ENCODE data around the gene KIRREL1. TPM values are rescaled to one million over a fixed set of nuclear protein-coding genes. Genes with fewer than 3 reads are reported as not detected.

KIRREL1 gene
- total and polyA plus RNA-seq, 2 of the 8 experiments (the other 6 are each of a cell fraction or from before 2014, with no cell fraction given): 14.2 to 39.0 TPM

DNA sequence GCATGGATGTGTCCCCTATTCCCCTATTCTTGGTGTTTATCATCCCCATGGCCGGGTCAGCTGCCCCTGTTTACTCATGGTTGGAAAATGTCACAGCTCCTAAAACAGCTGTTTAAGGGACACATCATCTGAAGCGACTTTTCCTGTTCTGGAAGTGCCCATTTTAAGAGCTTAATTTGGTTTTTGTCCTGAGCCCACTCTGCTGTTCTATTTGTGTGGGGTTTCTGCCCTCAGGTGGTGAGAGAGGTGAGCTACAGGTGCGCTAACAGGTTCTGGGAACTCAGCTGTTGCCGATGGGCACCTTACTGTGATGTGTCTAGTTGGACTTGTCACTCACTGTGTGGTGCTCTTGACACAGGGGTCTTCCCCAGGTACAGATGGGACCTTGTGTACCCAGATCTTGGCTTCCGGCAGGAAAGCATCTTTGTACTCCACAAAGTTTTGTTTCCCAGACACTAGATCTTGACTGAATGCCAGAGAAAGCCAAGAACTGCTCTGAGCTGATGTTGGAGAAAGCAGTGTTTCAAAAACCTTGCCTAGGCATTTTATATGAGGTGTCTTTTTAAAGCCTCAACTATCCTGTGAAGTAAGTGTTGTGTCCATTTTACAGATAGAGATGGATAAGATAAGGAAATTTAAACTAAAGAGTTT lies 128.3 kb downstream of the KIRREL1 start (continued):
- TF ChIP-seq, protein P1, sequence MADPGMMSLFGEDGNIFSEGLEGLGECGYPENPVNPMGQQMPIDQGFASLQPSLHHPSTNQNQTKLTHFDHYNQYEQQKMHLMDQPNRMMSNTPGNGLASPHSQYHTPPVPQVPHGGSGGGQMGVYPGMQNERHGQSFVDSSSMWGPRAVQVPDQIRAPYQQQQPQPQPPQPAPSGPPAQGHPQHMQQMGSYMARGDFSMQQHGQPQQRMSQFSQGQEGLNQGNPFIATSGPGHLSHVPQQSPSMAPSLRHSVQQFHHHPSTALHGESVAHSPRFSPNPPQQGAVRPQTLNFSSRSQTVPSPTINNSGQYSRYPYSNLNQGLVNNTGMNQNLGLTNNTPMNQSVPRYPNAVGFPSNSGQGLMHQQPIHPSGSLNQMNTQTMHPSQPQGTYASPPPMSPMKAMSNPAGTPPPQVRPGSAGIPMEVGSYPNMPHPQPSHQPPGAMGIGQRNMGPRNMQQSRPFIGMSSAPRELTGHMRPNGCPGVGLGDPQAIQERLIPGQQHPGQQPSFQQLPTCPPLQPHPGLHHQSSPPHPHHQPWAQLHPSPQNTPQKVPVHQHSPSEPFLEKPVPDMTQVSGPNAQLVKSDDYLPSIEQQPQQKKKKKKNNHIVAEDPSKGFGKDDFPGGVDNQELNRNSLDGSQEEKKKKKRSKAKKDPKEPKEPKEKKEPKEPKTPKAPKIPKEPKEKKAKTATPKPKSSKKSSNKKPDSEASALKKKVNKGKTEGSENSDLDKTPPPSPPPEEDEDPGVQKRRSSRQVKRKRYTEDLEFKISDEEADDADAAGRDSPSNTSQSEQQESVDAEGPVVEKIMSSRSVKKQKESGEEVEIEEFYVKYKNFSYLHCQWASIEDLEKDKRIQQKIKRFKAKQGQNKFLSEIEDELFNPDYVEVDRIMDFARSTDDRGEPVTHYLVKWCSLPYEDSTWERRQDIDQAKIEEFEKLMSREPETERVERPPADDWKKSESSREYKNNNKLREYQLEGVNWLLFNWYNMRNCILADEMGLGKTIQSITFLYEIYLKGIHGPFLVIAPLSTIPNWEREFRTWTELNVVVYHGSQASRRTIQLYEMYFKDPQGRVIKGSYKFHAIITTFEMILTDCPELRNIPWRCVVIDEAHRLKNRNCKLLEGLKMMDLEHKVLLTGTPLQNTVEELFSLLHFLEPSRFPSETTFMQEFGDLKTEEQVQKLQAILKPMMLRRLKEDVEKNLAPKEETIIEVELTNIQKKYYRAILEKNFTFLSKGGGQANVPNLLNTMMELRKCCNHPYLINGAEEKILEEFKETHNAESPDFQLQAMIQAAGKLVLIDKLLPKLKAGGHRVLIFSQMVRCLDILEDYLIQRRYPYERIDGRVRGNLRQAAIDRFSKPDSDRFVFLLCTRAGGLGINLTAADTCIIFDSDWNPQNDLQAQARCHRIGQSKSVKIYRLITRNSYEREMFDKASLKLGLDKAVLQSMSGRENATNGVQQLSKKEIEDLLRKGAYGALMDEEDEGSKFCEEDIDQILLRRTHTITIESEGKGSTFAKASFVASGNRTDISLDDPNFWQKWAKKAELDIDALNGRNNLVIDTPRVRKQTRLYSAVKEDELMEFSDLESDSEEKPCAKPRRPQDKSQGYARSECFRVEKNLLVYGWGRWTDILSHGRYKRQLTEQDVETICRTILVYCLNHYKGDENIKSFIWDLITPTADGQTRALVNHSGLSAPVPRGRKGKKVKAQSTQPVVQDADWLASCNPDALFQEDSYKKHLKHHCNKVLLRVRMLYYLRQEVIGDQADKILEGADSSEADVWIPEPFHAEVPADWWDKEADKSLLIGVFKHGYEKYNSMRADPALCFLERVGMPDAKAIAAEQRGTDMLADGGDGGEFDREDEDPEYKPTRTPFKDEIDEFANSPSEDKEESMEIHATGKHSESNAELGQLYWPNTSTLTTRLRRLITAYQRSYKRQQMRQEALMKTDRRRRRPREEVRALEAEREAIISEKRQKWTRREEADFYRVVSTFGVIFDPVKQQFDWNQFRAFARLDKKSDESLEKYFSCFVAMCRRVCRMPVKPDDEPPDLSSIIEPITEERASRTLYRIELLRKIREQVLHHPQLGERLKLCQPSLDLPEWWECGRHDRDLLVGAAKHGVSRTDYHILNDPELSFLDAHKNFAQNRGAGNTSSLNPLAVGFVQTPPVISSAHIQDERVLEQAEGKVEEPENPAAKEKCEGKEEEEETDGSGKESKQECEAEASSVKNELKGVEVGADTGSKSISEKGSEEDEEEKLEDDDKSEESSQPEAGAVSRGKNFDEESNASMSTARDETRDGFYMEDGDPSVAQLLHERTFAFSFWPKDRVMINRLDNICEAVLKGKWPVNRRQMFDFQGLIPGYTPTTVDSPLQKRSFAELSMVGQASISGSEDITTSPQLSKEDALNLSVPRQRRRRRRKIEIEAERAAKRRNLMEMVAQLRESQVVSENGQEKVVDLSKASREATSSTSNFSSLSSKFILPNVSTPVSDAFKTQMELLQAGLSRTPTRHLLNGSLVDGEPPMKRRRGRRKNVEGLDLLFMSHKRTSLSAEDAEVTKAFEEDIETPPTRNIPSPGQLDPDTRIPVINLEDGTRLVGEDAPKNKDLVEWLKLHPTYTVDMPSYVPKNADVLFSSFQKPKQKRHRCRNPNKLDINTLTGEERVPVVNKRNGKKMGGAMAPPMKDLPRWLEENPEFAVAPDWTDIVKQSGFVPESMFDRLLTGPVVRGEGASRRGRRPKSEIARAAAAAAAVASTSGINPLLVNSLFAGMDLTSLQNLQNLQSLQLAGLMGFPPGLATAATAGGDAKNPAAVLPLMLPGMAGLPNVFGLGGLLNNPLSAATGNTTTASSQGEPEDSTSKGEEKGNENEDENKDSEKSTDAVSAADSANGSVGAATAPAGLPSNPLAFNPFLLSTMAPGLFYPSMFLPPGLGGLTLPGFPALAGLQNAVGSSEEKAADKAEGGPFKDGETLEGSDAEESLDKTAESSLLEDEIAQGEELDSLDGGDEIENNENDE (IDR thresholded peaks at IDR 0.05; ENCODE audit: insufficient replicate concordance, low read length): no peak
- peak in 1 of 2 experiments; percentile 71; a peak in 1 of 4 replicates for TF ChIP-seq SIN3A (conservative IDR thresholded peaks at IDR 0.05 in 1 of 2, IDR thresholded peaks at IDR 0.05 in 1 of 2; ENCODE audit: low read depth in 1 of 2, low read length in 2 of 2)
- no peak for TF ChIP-seq RFX5 (IDR thresholded peaks at IDR 0.05; ENCODE audit: borderline replicate concordance, low read depth, low read length)
- TF ChIP-seq NANOG (IDR thresholded peaks at IDR 0.05; ENCODE audit: insufficient read depth, low read depth, low read length, poor library complexity, severe bottlenecking): no peak
- no peak for TF ChIP-seq SP2 (IDR thresholded peaks at IDR 0.05; ENCODE audit: low read length)
- no peak for TF ChIP-seq SUZ12 (IDR thresholded peaks at IDR 0.05; ENCODE audit: low read length)
- TF ChIP-seq RXRA (IDR thresholded peaks at IDR 0.05; ENCODE audit: insufficient read depth, low read depth, low read length): no peak
- TF ChIP-seq SAP30 (IDR thresholded peaks at IDR 0.05; ENCODE audit: insufficient read depth, insufficient replicate concordance, low read length): no peak
- no peak for TF ChIP-seq TAF1 (IDR thresholded peaks at IDR 0.05; ENCODE audit: low read depth, low read length)
